IMR-90 (cell line): ENCODE measurements around the gene CDC42EP5. TPM values are rescaled to one million over a fixed set of nuclear protein-coding genes. Genes with fewer than 3 reads are reported as not detected.

ENCODE experiments used
- ATAC-seq: fragments of 200-7000 bp; cut with Tn5 transposase; 2 replicates; pipeline ENCODE4 v1.9.1; 2020; ENCODE audit warnings: low read depth, mild to moderate bottlenecking, moderate library complexity
- BruUV-seq: library from RNA; stranded (reverse); fragments of 400-500 nt; replicated peaks from 2 replicates; lab custom pipeline; 2021; lab: Mats Ljungman, UMichigan
- CTCF ChIA-PET: fragments of 300-600 bp; formaldehyde crosslinking; extraction: SDS; loops from one replicate; lab custom pipeline; 2021; ENCODE audit warnings: antibody characterized with exemption; lab: Yijun Ruan, JAX
- POLR2A ChIA-PET: fragments of 300-600 bp; sonication (Branson Sonifier 250); formaldehyde crosslinking; loops from one replicate; lab custom pipeline; 2022; ENCODE audit warnings: antibody characterized with exemption; ENCODE audit not compliant: unreplicated experiment; lab: Charles Lee
- DNase-seq: peaks from one replicate; pipeline ENCODE4 v3.0.0; 2013
- H2AFZ ChIP-seq: replicated peaks from 2 replicates; pipeline ENCODE3; 2013; ENCODE audit warnings: low read length, mild to moderate bottlenecking; ENCODE audit not compliant: poor library complexity
- H2AK5ac ChIP-seq: 2 replicates; pipeline ENCODE4 v1.6.1; 2013; ENCODE audit warnings: low read depth, low read length, inconsistent platforms
- H2AK9ac ChIP-seq: replicated peaks from 2 replicates; pipeline ENCODE3; 2013; ENCODE audit warnings: mild to moderate bottlenecking, low read depth, low read length, moderate library complexity; ENCODE audit not compliant: poor library complexity
- H2BK120ac ChIP-seq: 2 replicates; pipeline ENCODE4 v1.6.1; 2013; ENCODE audit warnings: low read depth, low read length, inconsistent platforms
- H2BK15ac ChIP-seq: 3 replicates; pipeline ENCODE4 v1.6.1; 2013; ENCODE audit warnings: low read depth, low read length, inconsistent platforms
- H2BK20ac ChIP-seq: 2 replicates; pipeline ENCODE4 v1.6.1; 2013; ENCODE audit warnings: low read depth, mild to moderate bottlenecking, inconsistent platforms, low read length, moderate library complexity
- H2BK5ac ChIP-seq: 2 replicates; pipeline ENCODE4 v1.6.1; 2013; ENCODE audit warnings: mild to moderate bottlenecking, low read depth, low read length, inconsistent platforms; ENCODE audit not compliant: poor library complexity, severe bottlenecking
- H3K14ac ChIP-seq: replicated peaks from 2 replicates; pipeline ENCODE4 v1.6.1; 2013; ENCODE audit warnings: low read depth, low read length, inconsistent platforms
- H3K18ac ChIP-seq: 2 replicates; pipeline ENCODE4 v1.6.1; 2013; ENCODE audit warnings: low read depth, low read length, control low read depth
- H3K23ac ChIP-seq: 2 replicates; pipeline ENCODE4 v1.6.1; 2013; ENCODE audit warnings: low read depth, low read length, inconsistent platforms
- H3K27ac ChIP-seq: 2 replicates; pipeline ENCODE4 v1.5.1; 2013; ENCODE audit warnings: mild to moderate bottlenecking, control low read depth, low read length; ENCODE audit not compliant: insufficient read depth
- H3K27me3 ChIP-seq: 2 replicates; pipeline ENCODE4 v1.6.1; 2013; ENCODE audit warnings: low read length; ENCODE audit not compliant: control insufficient read depth, insufficient read depth
- H3K36me3 ChIP-seq: 2 replicates; pipeline ENCODE4 v1.6.1; 2013; ENCODE audit warnings: low read length, mixed read lengths; ENCODE audit not compliant: control insufficient read depth, insufficient read depth
- H3K4ac ChIP-seq: 2 replicates; pipeline ENCODE4 v1.6.1; 2013; ENCODE audit warnings: low read depth, low read length, inconsistent platforms
- H3K4me1 ChIP-seq: 2 replicates; pipeline ENCODE4 v1.6.1; 2013; ENCODE audit warnings: low read length, mixed read lengths; ENCODE audit not compliant: control insufficient read depth, insufficient read depth
- H3K4me2 ChIP-seq: 2 replicates; pipeline ENCODE4 v1.6.1; 2013; ENCODE audit warnings: low read depth, mild to moderate bottlenecking, control low read depth, low read length, moderate library complexity
- H3K4me3 ChIP-seq: 2 replicates; pipeline ENCODE4 v1.5.1; 2013; ENCODE audit warnings: low read depth, mild to moderate bottlenecking, control low read depth, low read length, moderate library complexity; ENCODE audit not compliant: insufficient read depth
- H3K56ac ChIP-seq: 2 replicates; pipeline ENCODE4 v1.6.1; 2013; ENCODE audit warnings: low read length, inconsistent platforms; ENCODE audit not compliant: insufficient read depth; ENCODE audit errors: extremely low read depth
- H3K79me1 ChIP-seq, 2 experiments: 2 replicates each; pipeline ENCODE4 v1.6.1; 2013; ENCODE audit warnings: low read length in 2 of 2, inconsistent platforms in 1 of 2, low read depth in 1 of 2
- H3K9ac ChIP-seq: 2 replicates; pipeline ENCODE4 v1.6.1; 2013; ENCODE audit warnings: low read depth, low read length, control low read depth
- H3K9me1 ChIP-seq: 2 replicates; pipeline ENCODE4 v1.6.1; 2013; ENCODE audit warnings: low read length, inconsistent platforms; ENCODE audit not compliant: insufficient read depth
- H3K9me3 ChIP-seq: 2 replicates; pipeline ENCODE4 v1.6.1; 2013; ENCODE audit warnings: low read length; ENCODE audit not compliant: control insufficient read depth, insufficient read depth
- H4K20me1 ChIP-seq: 2 replicates; pipeline ENCODE4 v1.6.1; 2013; ENCODE audit warnings: low read length, inconsistent platforms; ENCODE audit not compliant: insufficient read depth
- H4K5ac ChIP-seq: 2 replicates; pipeline ENCODE4 v1.6.1; 2013; ENCODE audit warnings: mild to moderate bottlenecking, low read depth, low read length, control low read depth
- H4K8ac ChIP-seq, 2 experiments: 2 replicates each; pipeline ENCODE4 v1.6.1; 2013; ENCODE audit warnings: low read depth in 2 of 2, low read length in 2 of 2, control low read depth in 1 of 2, inconsistent platforms in 1 of 2
- H4K91ac ChIP-seq: 2 replicates; pipeline ENCODE4 v1.6.1; 2013; ENCODE audit warnings: low read depth, low read length, inconsistent platforms; ENCODE audit not compliant: insufficient read depth
- CEBPB ChIP-seq: IDR thresholded peaks from 2 replicates; pipeline ENCODE4 v1.6.1; 2012; ENCODE audit warnings: low read depth, low read length, improper control_type of control experiment
- MAFK ChIP-seq: IDR thresholded peaks from 2 replicates; pipeline ENCODE4 v1.6.1; 2012; ENCODE audit warnings: low read depth, low read length, improper control_type of control experiment
- RAD21 ChIP-seq: IDR thresholded peaks from 2 replicates; pipeline ENCODE4 v1.6.1; 2012; ENCODE audit warnings: low read length, improper control_type of control experiment
- WGBS, 2 experiments: methylation state at CpG; one replicate each; pipeline versions ENCODE4 v1.1.5 to v1.1.7; 2013; ENCODE audit warnings: missing lambda C conversion rate in 2 of 2; ENCODE audit not compliant: insufficient read length in 1 of 2; ENCODE audit errors: extremely low coverage in 2 of 2; 5-methylcytosine and 5-hydroxymethylcytosine counted together
- dilution Hi-C: fragments of 300-500 bp; cut with HindIII; formaldehyde crosslinking; loops from one replicate; pipeline ENCODE4 v1.14.3; 2018; ENCODE audit warnings: low sequenced_read_pairs; ENCODE audit not compliant: unreplicated experiment
- in situ Hi-C: fragments of 300-500 bp; cut with MboI; formaldehyde crosslinking; loops from 3 replicates; pipeline ENCODE4 v1.14.3; 2019; ENCODE audit warnings: low sequenced_read_pairs, inconsistent platforms, mixed read lengths
- intact Hi-C: fragments of 100-400 bp; cut with micrococcal nuclease; formaldehyde crosslinking; loops from 2 replicates; pipeline ENCODE4 v1.10.0; 2022
- polyA plus RNA-seq, 3 experiments: library from polyadenylated mRNA; depleted of rRNA; stranded (reverse); fragments of >200 nt; gene quantifications; 2 replicates each; pipeline ENCODE4 v1.2.3, GENCODE V29; 2012; ENCODE audit warnings: low replicate concordance in 1 of 3
- total RNA-seq: library from RNA; depleted of rRNA; stranded (reverse); fragments of >200 nt; gene quantifications from 2 replicates; pipeline ENCODE4 v1.2.3, GENCODE V29; 2012

Gene CDC42EP5
- total and polyA plus RNA-seq, 2 of the 4 experiments (the other 2 are of a cell fraction) = 7.2 to 25.3 TPM

- Histone ChIP-seq H2BK15ac (peak overlapping the region; percentile 70; the same call in 1 of the 3 replicates), H3K79me1 (peaks cover 0 to 7% of the 10 kb centered on the region in 2 experiments; a peak in 1 of 4 replicates), H2BK5ac (peak overlapping the region; percentile 53), H3K27ac (peak overlapping the region; percentile 86), H3K4me3 (no peak overlapping the region), H4K20me1 (no peaks in the 10 kb centered on the region), H3K9me3 (no peaks in the 10 kb centered on the region), H2BK120ac (peak overlapping the region; percentile 53), H3K56ac (no peak overlapping the region), H3K14ac (peak overlapping the region; percentile 41), H4K8ac (peak overlapping the region; percentile 68 to 96; a peak in 3 of 4 replicates), H4K5ac (peak overlapping the region; percentile 68), H2BK20ac (peak overlapping the region; percentile 12; the same call in 1 of the 2 replicates), H4K91ac (peak overlapping the region; percentile 38), H3K9ac (peak overlapping the region; percentile 78; the same call in 1 of the 2 replicates), H2AK9ac (peak overlapping the region; percentile 94), H3K27me3 (0 out of 2 replicates have a peak, but pooled peaks cover 2% of the 10 kb centered on the region), H2AK5ac (peak overlapping the region; percentile 90), H3K23ac (peak overlapping the region; percentile 34; the same call in 1 of the 2 replicates), H3K4ac (peak overlapping the region; percentile 83), H3K4me1 (peaks cover 12% of the 10 kb centered on the region), H2AFZ (peak overlapping the region; percentile 88), H3K9me1 (peaks cover 4% of the 10 kb centered on the region; the same call in 1 of the 2 replicates), H3K36me3 (no peaks in the 10 kb centered on the region; the same call in 1 of the 2 replicates), H3K4me2 (peak overlapping the region; percentile 94), H3K18ac (peak overlapping the region; percentile 54; the same call in 1 of the 2 replicates)
- dilution Hi-C loops (no loop called here), in situ Hi-C loops (loop anchor here (25.0 kb wide), 4 partner anchors 362 to 1663 kb away; partner anchors contain the start of genes NAT14, NDUFA3, OSCAR and PRPF31), intact Hi-C loops (loop anchor here (10.0 kb wide), 1 partner anchor 591 kb away; the partner anchor contains the start of gene RDH13)
- CTCF ChIA-PET = interaction anchor here (1.4 kb wide), 1 partner anchor 8 kb away, joined by 4 read pairs; no protein-coding TSS in a partner anchor
- no CpG with 5 or more reads among the region's 6 CpGs for WGBS, 2 experiments
- DNase-seq (no peak), ATAC-seq (no peak)
- BruUV-seq = no TSS peak
- POLR2A ChIA-PET = interaction anchor here (1.4 kb wide), 1 partner anchor 25 kb away, joined by 3 read pairs; the partner anchor contains the start of gene LENG8
- TF ChIP-seq MAFK = no peak
- TF ChIP-seq CEBPB = no peak
- TF ChIP-seq RAD21 = no peak
Observed at GRCh38 chr19:54473892-54474372, 836 bp upstream of the CDC42EP5 start.
